ENCODE data around the gene WDR82.
A peak's percentile ranks its signal among the peaks of the same experiment; 100 is the strongest.

WDR82 gene

DNA sequence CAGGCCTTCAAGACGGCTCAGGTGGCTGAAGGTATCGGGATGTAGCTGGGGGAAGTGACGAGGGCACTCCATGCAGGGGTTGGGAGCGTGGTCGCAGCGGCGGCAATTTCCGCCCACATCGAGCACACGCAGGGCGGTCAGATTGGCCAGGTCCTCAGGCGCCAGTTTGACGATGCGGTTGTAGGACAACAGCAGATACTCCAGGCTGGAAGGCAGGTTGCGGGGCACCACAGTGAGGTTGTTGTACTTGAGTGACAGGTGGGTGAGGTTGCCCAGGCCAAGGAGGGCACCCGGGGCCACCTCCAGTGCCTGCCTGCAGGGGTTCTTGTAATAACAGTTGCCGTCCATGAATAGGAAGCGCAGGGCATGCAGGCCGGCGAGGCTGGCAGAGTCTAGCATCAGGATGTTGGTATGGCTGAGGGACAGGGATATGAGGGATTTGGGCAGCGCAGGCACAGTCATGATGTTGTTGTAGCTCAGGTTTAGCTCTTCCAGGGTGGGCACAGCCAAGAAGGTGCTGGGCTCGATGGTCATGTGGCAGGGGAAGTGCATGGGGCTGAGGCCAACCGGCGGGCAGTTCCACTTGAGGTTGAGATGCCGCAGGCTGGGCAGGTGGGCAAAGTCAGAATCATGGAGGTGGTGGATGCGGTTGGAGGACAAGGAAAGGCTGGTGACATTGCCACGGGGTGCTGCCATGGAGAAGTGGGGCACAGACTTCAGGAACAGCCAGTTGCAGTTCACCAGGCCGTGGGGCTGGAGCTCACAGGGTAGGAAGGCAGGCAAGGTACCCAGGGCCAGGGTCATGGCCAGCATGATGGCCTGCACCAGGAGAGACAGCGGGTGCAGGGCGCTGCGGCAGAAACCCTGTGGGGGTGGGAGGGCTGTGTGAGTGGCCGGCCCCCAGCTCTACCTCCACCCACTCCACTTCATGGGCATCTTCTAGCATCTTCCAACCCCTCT lies 54.7 kb downstream of the WDR82 start:
- DNase-seq (ENCODE audit: low read depth): no peak

DNA sequence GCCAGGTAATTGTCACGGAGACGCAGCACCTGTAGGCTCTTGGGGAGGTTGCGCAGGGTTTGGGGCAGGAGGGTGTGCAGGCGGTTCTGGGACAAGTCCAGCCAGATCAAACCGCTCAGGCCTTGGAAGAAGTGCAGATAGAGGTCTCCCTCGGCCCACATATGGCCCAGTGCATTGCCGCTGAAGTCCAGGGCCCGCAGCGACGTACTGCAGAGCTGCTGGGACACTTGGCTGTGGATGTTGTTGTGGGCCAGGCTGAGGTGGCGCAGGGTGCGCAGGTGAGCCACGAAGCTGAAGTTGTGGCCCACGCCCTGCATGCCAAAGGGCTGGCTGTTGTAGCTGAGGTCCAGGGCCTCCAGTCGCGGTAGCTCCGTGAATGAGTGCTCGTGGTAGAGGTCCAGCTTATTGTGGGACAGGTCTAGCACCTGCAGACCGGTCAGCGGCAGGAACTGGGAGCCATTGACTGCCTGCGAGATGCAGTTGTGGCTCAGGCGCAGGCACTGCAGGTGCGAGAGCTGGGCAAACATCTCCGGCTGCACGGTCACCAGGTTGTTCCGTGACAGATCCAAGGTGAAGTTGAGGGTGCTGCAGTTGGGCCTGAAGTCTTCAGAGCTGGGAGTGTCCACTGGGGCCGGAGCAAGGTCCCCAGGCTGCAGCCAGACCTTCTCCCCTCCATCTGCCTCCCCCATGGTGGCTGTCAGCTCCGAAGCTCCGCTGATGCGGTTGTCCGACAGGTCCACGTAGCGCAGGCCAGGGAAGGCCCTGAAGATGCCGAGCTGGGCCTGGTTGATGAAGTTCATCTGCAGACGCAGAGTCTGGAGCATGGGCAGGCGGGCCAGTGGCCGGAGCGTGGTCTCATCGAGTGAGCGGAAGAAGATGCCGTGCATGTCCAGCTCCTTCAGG lies 55.9 kb downstream of the WDR82 start:
- no peak for DNase-seq (ENCODE audit: low read depth)

DNA sequence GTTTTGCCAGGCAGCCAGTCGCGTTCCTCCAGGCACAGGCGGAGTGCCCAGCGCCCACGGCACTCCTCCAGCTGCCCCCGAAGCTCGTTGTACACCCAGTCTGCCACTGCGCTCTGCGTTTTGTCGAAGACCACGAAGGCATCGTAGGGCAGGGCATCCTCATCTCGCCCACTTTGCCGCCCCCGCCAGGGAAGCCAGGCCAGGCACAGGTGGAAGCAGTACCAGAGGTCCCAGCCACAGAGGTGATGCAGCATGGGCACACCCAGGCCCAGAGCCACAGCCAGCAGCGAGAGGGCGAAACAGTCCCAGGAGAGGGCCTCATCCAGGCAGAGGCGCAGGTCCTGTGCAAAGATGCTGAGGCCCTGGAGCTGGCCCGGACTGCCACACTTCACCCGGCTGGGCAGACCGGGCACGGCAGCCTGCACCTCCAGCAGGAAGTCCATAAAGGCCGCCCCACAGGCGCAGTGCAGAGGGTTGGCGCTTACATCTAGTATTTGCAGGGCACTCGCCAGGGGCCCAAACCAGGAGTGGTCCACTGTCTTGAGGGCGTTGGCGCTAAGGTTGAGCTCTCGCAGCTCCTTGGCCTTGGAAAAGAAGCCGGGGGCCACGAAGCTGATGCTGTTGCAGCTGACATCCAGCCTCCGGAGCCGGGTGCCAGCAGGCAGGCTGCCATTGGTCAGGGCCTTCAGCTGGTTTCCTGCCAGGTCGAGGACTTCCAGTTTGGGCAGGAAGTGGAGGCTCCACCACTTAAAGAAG lies 56.7 kb downstream of the WDR82 start:
- no peak for DNase-seq (ENCODE audit: low read depth)

DNA sequence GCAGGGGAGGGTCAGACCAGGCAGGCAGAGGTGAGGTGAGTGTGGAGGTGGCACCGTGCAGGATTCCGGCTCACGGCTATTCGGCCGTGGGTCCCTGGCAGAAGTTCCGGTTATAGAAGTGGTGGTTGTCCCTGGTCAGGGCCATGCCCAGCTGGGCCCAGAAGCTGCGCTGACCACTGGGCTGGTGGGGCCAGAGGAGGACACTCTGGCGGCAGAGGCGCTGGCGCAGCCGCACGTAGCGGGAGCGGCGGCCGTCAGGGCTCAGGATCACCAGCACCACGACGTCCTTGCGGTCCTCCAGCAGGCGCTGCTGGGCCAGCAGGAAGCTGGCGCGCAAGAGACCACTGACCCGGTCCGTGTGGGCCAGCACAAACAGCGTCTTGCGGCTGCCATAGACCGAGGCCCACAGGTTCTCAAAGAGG lies 57.3 kb downstream of the WDR82 start:
- DNase-seq (ENCODE audit: low read depth): no peak

DNA sequence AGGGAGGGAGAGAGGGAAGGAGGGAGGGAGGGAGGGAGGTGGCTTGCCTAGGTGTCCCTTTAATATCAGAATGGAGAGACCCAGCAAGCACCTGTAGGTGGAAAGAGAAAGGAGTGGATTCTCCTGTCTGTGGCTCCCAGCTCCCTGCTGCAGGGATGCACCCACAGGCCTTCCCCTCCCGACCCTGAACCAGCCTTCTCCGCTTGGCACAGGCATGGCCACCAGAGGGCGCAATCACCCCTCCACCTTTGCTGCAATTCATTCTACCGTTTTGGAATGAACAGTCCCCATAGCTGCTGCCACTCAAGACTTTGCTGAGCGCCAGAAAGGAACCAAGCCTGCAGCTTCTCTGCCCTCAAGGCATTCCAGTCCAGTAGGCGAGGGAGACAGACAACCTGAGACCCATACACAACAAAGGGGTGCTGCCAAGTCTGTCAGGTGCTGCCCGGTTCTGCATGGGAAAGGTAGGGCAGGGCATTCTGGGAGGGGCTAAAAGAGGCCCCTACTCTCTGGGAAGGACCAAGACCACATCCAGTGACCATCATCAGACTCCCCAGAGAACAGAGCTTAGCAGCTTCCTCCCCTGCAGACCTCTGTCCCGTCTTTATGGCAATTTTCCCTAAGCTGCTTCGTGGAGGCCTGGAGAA lies 57.9 kb downstream of the WDR82 start:
- DNase-seq (ENCODE audit: low read depth): peak; percentile 90

DNA sequence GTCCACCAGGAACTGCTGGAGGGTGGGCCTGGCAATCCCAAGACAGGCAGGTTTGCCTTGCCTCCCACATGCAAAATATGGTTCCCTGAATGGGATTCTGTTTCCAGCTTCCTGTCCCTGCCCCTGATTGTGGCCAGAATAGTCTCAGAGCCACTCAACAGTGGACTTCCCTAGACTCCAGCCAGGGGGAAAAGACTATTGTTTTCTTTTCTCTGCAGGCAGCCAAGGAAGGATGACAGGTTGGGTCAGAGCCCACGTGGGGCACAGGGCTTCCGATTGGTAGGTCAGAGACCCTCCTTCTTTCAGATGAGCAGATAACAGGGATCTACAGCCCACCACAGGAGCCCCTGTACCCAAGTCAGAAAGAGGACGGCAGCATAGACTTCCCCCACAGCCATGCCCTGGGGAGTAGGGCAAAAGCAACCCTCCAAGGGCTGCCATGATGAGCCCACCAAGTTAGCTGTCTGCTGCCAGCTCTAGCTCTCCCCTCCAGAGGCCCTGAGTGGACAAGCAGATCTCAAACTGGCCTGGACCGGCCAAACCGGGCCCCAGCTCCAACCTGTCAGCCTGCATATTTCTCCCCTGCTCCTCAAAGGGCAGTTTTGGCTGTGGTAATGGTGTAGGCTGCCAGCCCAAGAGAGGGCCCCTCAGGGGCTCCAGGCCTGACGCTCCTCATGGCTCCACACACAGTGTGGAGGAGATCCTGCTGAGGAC lies 59.4 kb downstream of the WDR82 start:
- no peak for DNase-seq (ENCODE audit: low read depth)

DNA sequence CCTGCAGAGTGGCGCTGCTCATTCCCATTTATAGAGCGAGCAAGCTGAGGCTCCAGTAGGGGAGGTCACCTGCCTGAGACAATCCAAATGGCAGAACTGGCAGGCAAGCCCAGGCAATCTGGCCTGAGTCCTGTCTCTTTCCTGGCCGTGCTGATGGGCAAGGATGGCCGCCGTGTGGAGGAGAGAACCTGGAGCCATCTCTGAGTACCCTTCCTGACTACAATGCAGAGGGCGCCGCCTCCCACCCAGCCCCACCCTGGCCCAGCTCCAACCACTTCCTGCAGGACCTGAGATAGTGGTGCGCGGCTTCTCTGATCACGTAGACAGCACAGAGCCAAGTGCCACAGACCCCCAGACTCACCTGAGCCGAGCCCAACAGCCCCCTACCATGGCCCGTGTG lies 60.0 kb downstream of the WDR82 start:
- DNase-seq (ENCODE audit: low read depth): no peak

DNA sequence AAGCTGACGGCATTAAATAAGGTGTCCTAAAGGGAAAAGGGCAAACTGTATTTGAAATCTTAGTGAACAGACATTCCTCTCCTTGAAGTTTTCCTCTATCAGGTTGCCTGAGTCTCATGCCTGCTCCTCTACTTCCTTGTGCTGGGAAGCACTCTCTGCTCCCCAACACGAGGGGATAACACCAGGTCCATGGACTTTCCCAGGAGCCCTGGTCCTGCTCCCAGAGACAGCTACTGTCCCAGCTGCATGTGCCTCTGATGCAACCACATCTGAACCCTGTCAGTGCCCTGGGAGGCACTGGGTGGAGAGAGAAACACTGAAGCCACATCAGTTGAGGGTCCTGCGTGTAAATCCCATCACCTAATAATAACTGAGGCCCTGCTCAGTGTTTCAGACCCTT lies 60.4 kb downstream of the WDR82 start:
- no peak for DNase-seq (ENCODE audit: low read depth)

DNA sequence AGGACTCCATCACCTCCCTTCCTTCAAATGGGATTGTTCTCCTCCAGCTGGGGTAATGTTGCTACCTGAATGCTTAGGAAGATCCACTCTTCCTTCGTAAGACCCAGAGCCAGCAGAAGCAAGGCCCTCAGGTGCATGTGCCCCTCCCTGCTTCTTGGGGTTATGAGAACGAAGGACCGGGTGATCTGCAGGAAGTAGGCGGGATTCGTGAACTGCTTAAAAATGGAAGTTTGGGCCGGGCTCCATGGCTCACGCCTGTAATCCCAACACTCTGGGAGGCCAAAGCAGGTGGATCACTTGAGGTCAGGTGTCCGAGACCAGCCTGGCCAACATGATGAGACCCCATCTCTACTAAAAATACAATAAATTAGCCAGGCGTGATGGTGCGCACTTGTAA lies 61.0 kb downstream of the WDR82 start:
- DNase-seq (ENCODE audit: low read depth): no peak

DNA sequence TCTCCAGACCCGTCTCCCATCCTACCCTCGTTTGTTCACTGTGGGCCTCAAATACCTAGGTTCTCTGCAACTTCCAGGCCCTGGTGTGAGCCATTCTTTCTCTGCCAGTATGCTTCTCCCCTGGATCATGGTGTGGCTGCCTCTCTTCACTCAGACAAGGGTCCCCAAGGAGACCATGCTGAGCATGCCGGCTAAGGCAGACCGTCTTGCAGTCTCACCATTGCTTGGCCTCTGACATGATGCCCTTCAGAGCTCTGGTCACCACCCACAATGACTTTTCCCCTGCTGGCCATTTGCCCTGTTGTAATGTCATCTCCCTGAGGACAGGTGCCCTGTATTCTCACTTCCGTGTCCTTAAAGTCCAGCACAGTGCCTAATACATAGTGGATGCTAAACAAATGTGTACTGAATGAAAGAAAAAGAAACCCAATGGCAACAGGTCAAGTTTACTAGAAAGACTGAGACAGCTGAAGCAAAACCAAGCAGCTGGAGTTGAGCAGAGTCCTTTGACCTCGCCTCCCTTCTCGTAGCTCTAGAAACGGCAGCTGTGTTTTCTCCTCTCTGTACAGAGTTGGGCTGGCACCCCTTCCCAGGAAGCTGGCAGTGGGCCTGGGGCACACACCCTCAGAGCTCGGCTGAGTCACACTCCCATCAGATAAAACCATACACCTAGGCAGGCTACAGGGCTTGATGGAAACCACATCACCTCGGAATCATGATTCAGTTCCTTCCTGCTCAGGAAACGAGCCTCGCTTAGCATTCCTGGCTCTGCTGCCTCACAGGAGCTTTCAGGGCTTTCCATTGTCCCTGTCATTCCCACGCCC lies 61.7 kb downstream of the WDR82 start:
- DNase-seq (ENCODE audit: low read depth): no peak

DNA sequence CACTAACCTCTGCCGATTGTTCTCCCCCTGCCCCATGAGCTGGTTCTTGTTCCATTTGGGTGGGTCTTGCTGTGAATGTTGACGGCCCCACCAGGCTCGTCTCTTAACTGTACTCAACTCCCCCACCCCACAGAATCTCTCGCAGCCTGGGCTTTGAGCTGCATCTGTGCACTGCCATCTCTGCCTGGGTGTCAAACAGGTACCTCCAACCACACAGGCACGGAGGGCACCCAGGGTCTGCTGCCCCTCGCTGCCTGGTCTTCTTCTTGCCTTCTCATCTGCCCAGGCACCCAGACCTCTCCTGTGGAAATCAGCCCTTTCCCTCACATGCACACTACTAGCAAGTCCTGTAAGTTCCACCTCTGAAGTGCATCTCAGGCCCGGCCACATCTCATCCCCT lies 63.1 kb downstream of the WDR82 start:
- DNase-seq (ENCODE audit: low read depth): no peak

DNA sequence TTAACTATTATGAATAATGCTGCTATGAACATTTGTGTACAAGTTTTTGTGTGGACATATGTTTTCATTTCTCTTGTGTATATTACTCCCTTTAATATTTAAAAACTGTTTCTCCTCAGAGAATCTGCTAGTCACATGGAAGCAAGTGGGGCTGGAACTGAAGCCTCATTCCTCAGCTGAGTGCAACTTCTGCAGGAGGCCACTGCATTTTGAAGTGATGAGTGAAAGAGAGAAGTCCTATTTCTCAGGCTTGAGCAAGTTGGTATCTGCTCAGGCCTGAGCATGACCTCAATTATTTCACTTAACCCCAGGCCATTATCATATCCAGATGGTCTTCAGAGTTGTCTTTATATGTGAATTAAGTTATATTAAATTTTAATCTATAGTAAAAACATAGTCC lies 64.5 kb downstream of the WDR82 start:
- no peak for DNase-seq (ENCODE audit: low read depth)

DNA sequence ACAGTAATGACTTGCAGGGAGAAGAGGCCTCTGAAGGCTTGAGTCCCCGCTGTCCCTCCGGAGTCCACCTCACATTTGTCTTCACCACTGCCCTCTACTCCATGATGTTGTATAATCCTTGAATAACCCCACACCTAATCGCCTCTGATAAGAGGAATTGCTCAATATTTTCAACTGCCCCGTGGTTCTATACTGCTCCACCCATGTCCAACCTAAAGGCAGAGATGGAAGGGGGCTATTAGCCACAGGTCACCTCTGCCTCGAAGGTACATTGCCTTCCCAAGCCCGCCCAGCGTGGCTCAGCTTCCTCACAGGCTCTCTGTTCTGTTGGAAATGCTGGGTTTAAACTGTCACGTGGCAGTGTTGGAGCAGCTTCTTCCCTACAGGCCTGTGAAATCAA lies 65.4 kb downstream of the WDR82 start:
- DNase-seq (ENCODE audit: low read depth): no peak

DNA sequence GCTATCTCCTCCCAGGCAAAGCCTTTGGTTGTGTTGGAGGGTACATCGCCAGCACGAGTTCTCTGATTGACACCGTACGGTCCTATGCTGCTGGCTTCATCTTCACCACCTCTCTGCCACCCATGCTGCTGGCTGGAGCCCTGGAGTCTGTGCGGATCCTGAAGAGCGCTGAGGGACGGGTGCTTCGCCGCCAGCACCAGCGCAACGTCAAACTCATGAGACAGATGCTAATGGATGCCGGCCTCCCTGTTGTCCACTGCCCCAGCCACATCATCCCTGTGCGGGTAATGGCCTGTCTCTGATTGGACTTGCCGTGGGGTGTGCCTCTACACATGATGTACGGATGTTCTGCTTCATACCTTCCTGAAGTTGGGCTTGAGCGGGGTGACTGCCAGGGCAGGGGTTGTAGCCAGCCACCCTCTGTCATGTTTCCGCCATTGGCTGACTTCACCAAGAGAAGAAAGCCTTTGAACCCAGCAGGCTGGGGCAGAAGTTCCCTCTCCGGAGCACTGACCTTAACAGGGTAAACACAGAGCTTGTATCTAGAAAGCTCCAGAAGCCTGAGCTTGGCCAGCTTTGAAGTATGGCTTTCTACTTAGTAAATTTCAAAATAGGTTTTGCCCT lies 67.1 kb downstream of the WDR82 start:
- no peak for DNase-seq (ENCODE audit: low read depth)

DNA sequence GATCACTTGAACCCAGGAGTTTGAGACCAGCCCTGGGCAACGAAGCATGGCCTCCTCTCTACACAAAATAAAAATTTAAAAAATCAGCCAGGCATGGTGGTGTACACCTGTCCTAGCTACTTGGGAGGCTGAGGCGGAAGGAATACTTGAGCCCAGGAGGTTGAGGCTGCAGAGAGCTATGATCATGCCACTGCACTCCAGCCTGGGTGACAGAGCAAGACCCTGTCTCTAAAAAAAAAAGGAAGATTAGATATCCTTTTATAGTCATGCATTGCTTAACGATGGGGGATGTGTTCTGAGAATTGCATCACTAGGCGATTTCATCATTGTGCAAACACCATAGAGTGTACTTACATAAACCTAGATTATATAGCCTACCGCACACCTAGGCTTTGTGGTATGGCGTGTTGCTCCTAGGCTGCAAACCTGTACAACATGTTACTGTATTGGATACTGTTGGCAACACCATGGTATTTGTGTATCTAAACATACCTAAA lies 67.9 kb downstream of the WDR82 start:
- no peak for DNase-seq (ENCODE audit: low read depth)

DNA sequence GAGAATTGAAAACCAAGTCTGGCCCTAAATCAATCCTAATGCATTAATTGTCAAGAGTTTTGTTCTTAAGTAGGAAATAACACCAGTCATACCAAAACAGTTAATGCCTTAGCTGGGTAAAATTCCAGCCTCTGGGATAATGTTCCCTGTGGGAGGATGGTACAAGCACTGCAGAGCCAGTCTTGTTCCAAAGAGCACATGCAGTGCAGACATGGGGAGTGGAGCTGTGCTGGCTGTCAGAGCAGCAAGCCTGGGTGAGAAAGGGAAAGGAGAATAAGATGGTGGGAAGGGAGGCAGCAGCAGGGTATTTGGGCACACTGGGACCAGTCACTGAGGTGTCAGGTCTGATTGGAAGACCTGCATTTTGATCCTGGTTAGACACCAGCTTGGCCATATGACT lies 68.4 kb downstream of the WDR82 start:
- DNase-seq (ENCODE audit: low read depth): no peak

DNA sequence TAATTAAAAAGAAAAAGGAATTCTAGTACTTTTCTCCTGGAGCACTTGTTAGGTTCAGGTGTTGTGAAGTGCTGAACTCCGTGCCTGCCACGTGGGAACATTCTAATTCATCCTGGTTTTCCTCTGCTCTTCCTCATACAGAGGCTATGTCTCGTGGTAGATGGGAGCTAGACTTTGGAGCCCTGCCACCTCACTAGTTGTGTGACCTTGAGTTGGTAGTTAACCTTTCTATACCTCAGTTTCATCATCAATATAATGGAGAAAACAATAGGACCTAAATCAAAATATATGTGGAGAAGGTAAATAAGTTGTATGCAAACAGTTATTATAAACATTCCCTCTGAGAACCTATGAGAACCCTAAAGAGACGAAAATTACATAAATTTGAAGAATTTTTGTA lies 69.9 kb downstream of the WDR82 start:
- no peak for DNase-seq (ENCODE audit: low read depth)

DNA sequence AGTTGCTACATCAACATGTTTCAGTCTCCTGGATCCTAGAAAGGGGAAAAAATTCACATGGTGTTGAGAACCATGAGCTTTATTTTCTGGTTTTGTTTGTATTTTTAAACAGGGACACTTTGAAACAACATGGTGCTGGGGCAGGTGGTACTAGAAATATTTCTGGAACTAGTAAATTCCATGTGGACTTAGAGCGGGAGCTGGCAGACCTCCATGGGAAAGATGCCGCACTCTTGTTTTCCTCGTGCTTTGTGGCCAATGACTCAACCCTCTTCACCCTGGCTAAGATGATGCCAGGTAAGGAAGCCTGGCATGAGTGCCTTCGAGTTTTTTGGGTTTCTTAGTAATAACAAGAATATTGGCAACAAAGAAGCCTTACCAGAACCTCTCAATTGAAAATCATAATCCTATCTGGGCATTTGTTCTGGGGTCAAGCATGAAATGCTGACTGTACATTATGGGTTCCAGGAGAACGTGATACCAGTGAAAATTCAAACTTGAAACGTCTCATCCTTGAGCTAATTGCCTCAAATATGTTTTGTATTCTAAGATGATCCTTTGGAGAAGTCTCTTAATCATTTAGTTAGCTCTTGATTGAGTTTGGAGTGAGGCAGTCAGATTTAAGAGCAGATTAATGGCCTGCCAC lies 72.6 kb downstream of the WDR82 start:
- DNase-seq (ENCODE audit: low read depth): no peak
